Ovary (tissue), 3 donors: Measurements from ENCODE around the gene RNF8.

Experiments used
- CTCF ChIP-seq, 3 donors: fragments of 450-650 bp in 2 of 3; fragments of 200-600 bp in 1 of 3; IDR thresholded peaks; one replicate each; pipeline versions ENCODE4 v1.5.1 to v1.8.0; 2016 to 2022; ENCODE audit warnings: antibody characterized with exemption in 3 of 3, mild to moderate bottlenecking in 1 of 3
- POLR2A ChIP-seq: fragments of 450-650 bp; IDR thresholded peaks from one replicate; pipeline ENCODE4 v1.6.1; 2017; ENCODE audit warnings: antibody characterized with exemption, mild to moderate bottlenecking, moderate library complexity
- donor health status: DM: no; HTN: no; CAD: no.

DNA sequence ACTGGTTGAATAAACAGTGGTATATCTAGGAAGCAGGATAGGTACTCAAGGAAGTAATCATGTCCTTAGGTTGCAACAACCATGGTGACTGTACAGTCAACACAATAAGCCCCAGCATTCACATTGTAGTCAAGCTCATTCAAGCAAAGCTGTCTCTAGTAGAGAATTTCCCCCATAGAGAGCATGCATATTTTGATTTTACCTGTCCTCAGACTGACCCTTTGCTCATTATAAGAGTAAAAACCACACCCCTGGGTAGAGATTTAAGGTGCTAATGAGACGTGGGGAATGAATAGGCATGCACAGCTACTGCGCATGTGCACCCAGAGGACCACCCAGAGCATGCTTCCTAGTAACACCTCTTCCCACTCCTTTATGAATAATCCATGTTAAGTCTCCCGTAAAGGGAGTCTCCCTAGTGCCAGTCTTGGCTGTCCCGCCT, 6.1 kb upstream of the RNF8 start:
- TF ChIP-seq POLR2A (no peak), CTCF (IDR thresholded peaks at IDR 0.05) (no peak)
